ENCODE measurements around the gene NUMB. TPM values are rescaled to one million over a fixed set of nuclear protein-coding genes. Genes with fewer than 3 reads are reported as not detected.

The NUMB gene
- total and polyA plus RNA-seq, 2 of the 13 experiments (the other 11 are each of a cell fraction or from before 2014, with no cell fraction given), result 20.3 to 71.1 TPM

DNA sequence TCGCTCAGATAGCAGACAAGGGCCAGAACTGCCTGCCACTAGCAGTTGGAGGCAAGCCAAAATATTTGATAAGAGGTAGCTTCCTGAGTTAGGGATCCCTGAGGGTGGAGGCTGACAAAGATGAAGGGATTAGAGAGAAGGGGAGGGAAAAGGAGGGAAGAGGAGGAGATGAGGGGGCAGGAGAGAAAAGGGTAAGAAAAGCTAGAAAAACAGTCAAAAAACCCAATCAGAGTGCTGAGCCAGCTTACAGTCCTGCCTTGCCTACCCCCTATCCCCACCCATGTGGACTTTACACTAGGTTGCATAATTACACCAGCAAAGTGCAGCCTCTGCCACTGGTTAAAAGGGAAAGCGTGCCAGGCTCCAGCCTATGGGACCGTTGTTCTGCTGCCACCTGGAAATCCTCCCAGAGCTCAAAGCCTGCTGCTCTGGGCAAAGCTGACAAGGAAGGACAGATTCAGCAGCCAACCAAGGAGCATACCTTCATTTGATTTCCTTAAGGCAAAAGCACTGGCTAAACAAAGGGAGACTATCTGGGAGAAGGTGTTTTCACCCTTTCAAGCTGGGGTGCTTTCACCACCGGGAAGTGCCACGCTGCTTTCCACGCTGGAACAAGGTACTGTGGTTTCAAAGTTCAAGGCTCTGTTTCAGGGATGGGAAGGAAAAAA lies 3.8 kb upstream of the NUMB start:
- peaks cover 72% of the 10 kb centered on the region for H3K4me1 ChIP-seq (ENCODE audit: insufficient read depth, low read length)
- H3K9me3 ChIP-seq (ENCODE audit: low read length), result no peaks in the 10 kb centered on the region
- intact Hi-C loops (cut with micrococcal nuclease; ENCODE audit: unreplicated experiment) (no loop called here), in situ Hi-C loops (cut with HindIII; ENCODE audit: extremely low pct_ligation_motif_present, low pct_unique_long_range_greater_than_20kb) (loop anchor here (10.0 to 25.0 kb wide), 2 partner anchors 297 to 425 kb away; partner anchors contain the start of gene ZFYVE1)
- ATAC-seq (peak; percentile 69), FAIRE-seq (peak; percentile 98), DNase-seq (ENCODE audit: low spot score) (peak; percentile 97)
- WGBS (ENCODE audit: low lambda C conversion rate), result 2% methylated on average over 4 of the region's 6 CpGs
- peak overlapping the region; percentile 54 to 75 (median 59) for H3K4me3 ChIP-seq (replicated peaks in 1 of 3; ENCODE audit: insufficient read depth in 1 of 3, low read depth in 2 of 3, low read length in 3 of 3)
- ChIA-PET POLR2A (interaction anchor here (0.6 to 3.6 kb wide), 28 partner anchors 10 to 435 kb away, joined by 3 to 39 read pairs (median 5); partner anchors contain the start of genes ACOT1, ACOT2, PSEN1 and RBM25), CTCF (ENCODE audit: low intra/inter-chr PET ratio, low total read pairs) (no interaction called here)
- H3K9ac ChIP-seq (ENCODE audit: insufficient read depth, low read depth, low read length), result peak overlapping the region; percentile 81
- peaks cover 2% of the 10 kb centered on the region; the same call in 1 of the 2 replicates for H4K20me1 ChIP-seq (ENCODE audit: insufficient read depth, low read length)
- peaks cover 24% of the 10 kb centered on the region for H3K79me2 ChIP-seq (ENCODE audit: insufficient read depth, low read length)
- H3K27me3 ChIP-seq (ENCODE audit: control insufficient read depth in 1 of 2, insufficient read depth in 2 of 2, low read length in 2 of 2), result no peaks in the 10 kb centered on the region; a peak in 1 of 5 replicates
- no peaks in the 10 kb centered on the region; a peak in 1 of 5 replicates for H3K36me3 ChIP-seq (replicated peaks in 1 of 2; ENCODE audit: control insufficient read depth in 1 of 2, insufficient read depth in 2 of 2, low read length in 2 of 2)
- H3K27ac ChIP-seq (ENCODE audit: extremely low read length, insufficient read depth, low read length), result peak overlapping the region; percentile 94
- BruUV-seq (replicated peaks), result no TSS peak
- peak overlapping the region; percentile 87 for H3K4me2 ChIP-seq (ENCODE audit: low read depth, low read length)
- H2AFZ ChIP-seq (ENCODE audit: low read length), result peak overlapping the region; percentile 52
- TF ChIP-seq DMAP1 (CRISPR knock-in tag; IDR thresholded peaks at IDR 0.05), result peak; percentile 96
- TF ChIP-seq MLLT10 (CRISPR knock-in tag; IDR thresholded peaks at IDR 0.05), result no peak
- TF ChIP-seq ATF7-NPFF (CRISPR knock-in tag; IDR thresholded peaks at IDR 0.05; ENCODE audit: low read depth), result peak; percentile 67; the same call in 1 of the 2 replicates
- TF ChIP-seq, protein P1, sequence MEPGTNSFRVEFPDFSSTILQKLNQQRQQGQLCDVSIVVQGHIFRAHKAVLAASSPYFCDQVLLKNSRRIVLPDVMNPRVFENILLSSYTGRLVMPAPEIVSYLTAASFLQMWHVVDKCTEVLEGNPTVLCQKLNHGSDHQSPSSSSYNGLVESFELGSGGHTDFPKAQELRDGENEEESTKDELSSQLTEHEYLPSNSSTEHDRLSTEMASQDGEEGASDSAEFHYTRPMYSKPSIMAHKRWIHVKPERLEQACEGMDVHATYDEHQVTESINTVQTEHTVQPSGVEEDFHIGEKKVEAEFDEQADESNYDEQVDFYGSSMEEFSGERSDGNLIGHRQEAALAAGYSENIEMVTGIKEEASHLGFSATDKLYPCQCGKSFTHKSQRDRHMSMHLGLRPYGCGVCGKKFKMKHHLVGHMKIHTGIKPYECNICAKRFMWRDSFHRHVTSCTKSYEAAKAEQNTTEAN (CRISPR knock-in tag; conservative IDR thresholded peaks at IDR 0.05), result peak; percentile 55; the same call in 1 of the 2 replicates
- TF ChIP-seq NR2F1 (CRISPR knock-in tag; IDR thresholded peaks at IDR 0.05), result no peak
- TF ChIP-seq, protein P2, sequence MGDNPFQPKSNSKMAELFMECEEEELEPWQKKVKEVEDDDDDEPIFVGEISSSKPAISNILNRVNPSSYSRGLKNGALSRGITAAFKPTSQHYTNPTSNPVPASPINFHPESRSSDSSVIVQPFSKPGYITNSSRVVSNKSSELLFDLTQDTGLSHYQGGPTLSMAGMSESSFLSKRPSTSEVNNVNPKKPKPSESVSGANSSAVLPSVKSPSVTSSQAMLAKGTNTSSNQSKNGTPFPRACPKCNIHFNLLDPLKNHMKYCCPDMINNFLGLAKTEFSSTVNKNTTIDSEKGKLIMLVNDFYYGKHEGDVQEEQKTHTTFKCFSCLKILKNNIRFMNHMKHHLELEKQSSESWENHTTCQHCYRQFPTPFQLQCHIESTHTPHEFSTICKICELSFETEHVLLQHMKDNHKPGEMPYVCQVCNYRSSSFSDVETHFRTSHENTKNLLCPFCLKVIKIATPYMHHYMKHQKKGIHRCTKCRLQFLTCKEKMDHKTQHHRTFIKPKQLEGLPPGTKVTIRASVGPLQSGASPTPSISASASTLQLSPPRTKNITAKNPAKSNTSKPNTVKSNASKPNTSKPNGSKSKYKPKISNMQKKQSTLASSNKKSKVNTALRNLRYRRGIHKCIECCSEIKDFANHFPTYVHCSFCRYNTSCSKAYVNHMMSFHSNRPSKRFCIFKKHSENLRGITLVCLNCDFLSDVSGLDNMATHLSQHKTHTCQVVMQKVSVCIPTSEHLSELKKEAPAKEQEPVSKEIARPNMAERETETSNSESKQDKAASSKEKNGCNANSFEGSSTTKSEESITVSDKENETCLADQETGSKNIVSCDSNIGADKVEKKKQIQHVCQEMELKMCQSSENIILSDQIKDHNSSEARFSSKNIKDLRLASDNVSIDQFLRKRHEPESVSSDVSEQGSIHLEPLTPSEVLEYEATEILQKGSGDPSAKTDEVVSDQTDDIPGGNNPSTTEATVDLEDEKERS (CRISPR knock-in tag; IDR thresholded peaks at IDR 0.05), result peak; percentile 90
- TF ChIP-seq RBM39 (IDR thresholded peaks at IDR 0.05; ENCODE audit: low read depth, low read length, poor library complexity, severe bottlenecking), result no peak
- TF ChIP-seq, protein P3, sequence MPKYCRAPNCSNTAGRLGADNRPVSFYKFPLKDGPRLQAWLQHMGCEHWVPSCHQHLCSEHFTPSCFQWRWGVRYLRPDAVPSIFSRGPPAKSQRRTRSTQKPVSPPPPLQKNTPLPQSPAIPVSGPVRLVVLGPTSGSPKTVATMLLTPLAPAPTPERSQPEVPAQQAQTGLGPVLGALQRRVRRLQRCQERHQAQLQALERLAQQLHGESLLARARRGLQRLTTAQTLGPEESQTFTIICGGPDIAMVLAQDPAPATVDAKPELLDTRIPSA (CRISPR knock-in tag; IDR thresholded peaks at IDR 0.05; ENCODE audit: borderline replicate concordance), result no peak
- TF ChIP-seq, protein P4, sequence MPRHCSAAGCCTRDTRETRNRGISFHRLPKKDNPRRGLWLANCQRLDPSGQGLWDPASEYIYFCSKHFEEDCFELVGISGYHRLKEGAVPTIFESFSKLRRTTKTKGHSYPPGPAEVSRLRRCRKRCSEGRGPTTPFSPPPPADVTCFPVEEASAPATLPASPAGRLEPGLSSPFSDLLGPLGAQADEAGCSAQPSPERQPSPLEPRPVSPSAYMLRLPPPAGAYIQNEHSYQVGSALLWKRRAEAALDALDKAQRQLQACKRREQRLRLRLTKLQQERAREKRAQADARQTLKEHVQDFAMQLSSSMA (CRISPR knock-in tag; IDR thresholded peaks at IDR 0.05), result no peak
- TF ChIP-seq, protein P5, sequence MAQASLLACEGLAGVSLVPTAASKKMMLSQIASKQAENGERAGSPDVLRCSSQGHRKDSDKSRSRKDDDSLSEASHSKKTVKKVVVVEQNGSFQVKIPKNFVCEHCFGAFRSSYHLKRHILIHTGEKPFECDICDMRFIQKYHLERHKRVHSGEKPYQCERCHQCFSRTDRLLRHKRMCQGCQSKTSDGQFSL (CRISPR knock-in tag; IDR thresholded peaks at IDR 0.05), result peak; percentile 49; the same call in 1 of the 2 replicates
- no peak for TF ChIP-seq MZF1 (CRISPR knock-in tag; IDR thresholded peaks at IDR 0.05; ENCODE audit: borderline replicate concordance)
- peak; percentile 79; the same call in 1 of the 2 replicates for TF ChIP-seq SP5 (CRISPR knock-in tag; IDR thresholded peaks at IDR 0.05; ENCODE audit: borderline replicate concordance, low read depth)
- TF ChIP-seq, protein P6, sequence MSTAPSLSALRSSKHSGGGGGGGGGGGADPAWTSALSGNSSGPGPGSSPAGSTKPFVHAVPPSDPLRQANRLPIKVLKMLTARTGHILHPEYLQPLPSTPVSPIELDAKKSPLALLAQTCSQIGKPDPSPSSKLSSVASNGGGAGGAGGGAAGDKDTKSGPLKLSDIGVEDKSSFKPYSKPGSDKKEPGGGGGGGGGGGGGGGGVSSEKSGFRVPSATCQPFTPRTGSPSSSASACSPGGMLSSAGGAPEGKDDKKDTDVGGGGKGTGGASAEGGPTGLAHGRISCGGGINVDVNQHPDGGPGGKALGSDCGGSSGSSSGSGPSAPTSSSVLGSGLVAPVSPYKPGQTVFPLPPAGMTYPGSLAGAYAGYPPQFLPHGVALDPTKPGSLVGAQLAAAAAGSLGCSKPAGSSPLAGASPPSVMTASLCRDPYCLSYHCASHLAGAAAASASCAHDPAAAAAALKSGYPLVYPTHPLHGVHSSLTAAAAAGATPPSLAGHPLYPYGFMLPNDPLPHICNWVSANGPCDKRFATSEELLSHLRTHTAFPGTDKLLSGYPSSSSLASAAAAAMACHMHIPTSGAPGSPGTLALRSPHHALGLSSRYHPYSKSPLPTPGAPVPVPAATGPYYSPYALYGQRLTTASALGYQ (CRISPR knock-in tag; IDR thresholded peaks at IDR 0.05), result peak; percentile 66
- peak; percentile 47; the same call in 1 of the 2 replicates for TF ChIP-seq MIER3 (CRISPR knock-in tag; IDR thresholded peaks at IDR 0.05; ENCODE audit: borderline replicate concordance)
